Measurements from ENCODE around the gene TSPAN3. TPM values are rescaled to one million over a fixed set of nuclear protein-coding genes. Genes with fewer than 3 reads are reported as not detected.

Gene TSPAN3
- total and polyA plus RNA-seq, 10 of the 15 experiments (the other 5 are each of a cell fraction or from before 2014, with no cell fraction given), result 18.9 to 114 (median 57.2) TPM

DNA sequence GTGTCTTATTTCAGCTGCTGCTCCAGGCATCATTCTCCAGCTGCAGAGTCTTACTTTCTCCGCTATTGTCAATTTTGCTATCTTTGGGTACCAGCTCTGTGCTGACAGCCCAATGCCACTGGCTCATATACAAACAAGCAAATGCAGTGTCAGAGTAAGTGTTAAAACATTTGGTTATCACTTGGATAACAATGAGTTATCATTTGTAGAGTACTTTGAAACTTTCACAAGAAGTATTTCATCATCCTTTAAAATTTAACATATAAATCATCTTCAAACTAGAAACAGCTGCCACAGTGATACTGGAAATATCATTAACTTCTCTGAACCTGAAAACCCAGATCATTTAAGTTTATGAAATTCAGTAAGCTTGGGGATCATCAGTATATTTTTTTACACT is 13.8 kb downstream of the TSPAN3 start:
- ChIA-PET CTCF (interaction anchor here (1.1 kb wide), 1 partner anchor 32 kb away, joined by 3 read pairs; no protein-coding TSS in a partner anchor), SMC1A (ENCODE audit: uncharacterized antibody, unreplicated experiment) (interaction anchor here (1.0 to 1.3 kb wide), 3 partner anchors 11 to 50 kb away, joined by 3 to 4 read pairs (median 3); no protein-coding TSS in a partner anchor), POLR2A (interaction anchor here (1.1 kb wide), 1 partner anchor 12 kb away, joined by 4 read pairs; no protein-coding TSS in a partner anchor), RAD21 (ENCODE audit: unreplicated experiment) (no interaction called here)
- TF ChIP-seq JUNB (IDR thresholded peaks at IDR 0.05) (no peak), ASH2L (IDR thresholded peaks at IDR 0.05; ENCODE audit: borderline replicate concordance, low read depth) (no peak), TAF1 (IDR thresholded peaks at IDR 0.05; ENCODE audit: borderline replicate concordance, low read depth, low read length) (no peak), MAX (IDR thresholded peaks at IDR 0.05; ENCODE audit: low read depth, low read length) (no peak), IKZF1 (conservative IDR thresholded peaks at IDR 0.05) (no peak), SUZ12 (IDR thresholded peaks at IDR 0.05; ENCODE audit: unreplicated experiment) (no peak), FOXM1 (IDR thresholded peaks at IDR 0.05; ENCODE audit: low read depth, low read length) (no peak), ATF2 (IDR thresholded peaks at IDR 0.05; ENCODE audit: low read length) (no peak), SRF (IDR thresholded peaks at IDR 0.05; ENCODE audit: low read depth in 2 of 2, low read length in 2 of 2) (no peak), MEF2A (IDR thresholded peaks at IDR 0.05; ENCODE audit: insufficient read depth, low read depth, low read length) (no peak), STAT3 (IDR thresholded peaks at IDR 0.05; ENCODE audit: low read depth, low read length) (no peak), REST (IDR thresholded peaks at IDR 0.05; ENCODE audit: low read depth, low read length) (no peak), ZBTB4 (CRISPR knock-in tag; IDR thresholded peaks at IDR 0.05) (no peak)
- TF ChIP-seq, protein P1, sequence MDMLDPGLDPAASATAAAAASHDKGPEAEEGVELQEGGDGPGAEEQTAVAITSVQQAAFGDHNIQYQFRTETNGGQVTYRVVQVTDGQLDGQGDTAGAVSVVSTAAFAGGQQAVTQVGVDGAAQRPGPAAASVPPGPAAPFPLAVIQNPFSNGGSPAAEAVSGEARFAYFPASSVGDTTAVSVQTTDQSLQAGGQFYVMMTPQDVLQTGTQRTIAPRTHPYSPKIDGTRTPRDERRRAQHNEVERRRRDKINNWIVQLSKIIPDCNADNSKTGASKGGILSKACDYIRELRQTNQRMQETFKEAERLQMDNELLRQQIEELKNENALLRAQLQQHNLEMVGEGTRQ (IDR thresholded peaks at IDR 0.05; ENCODE audit: borderline replicate concordance, low read depth, low read length), result no peak
- intact Hi-C loops (cut with micrococcal nuclease; ENCODE audit: unreplicated experiment), result no loop called here
- Histone ChIP-seq H3K79me2 (ENCODE audit: control insufficient read depth, insufficient read depth, low read length) (peaks cover 16% of the 10 kb centered on the region), H3K9me3 (replicated peaks; ENCODE audit: control insufficient read depth, insufficient read depth, low read length) (no peaks in the 10 kb centered on the region), H3K36me3 (ENCODE audit: control insufficient read depth in 2 of 2, insufficient read depth in 2 of 2, low read length in 1 of 2) (peaks cover 0 to 3% of the 10 kb centered on the region in 2 experiments; a peak in 2 of 4 replicates), H2AFZ (ENCODE audit: control insufficient read depth, low read depth, low read length) (no peak overlapping the region), H3K27me3 (replicated peaks in 1 of 2; ENCODE audit: control insufficient read depth in 2 of 2, insufficient read depth in 2 of 2, low read length in 1 of 2) (no peaks in the 10 kb centered on the region), H3K4me3 (no peak overlapping the region), H3K27ac (ENCODE audit: control insufficient read depth, insufficient read depth) (no peak overlapping the region), H4K20me1 (ENCODE audit: control insufficient read depth, insufficient read depth) (no peaks in the 10 kb centered on the region), H3K4me2 (ENCODE audit: control insufficient read depth, insufficient read depth) (no peak overlapping the region), H3K9ac (ENCODE audit: control insufficient read depth, insufficient read depth, low read length) (no peak overlapping the region), H3K4me1 (ENCODE audit: control insufficient read depth, insufficient read depth, low read length) (peaks cover 10% of the 10 kb centered on the region)
- DNase-seq (ENCODE audit: low read depth, low spot score) (no peak), ATAC-seq (no peak), FAIRE-seq (no peak)
- in situ Hi-C loops (cut with MboI), result no loop called here
- no TSS peak for BruUV-seq (replicated peaks)
- WGBS (ENCODE audit: insufficient coverage, insufficient replicate concordance, low lambda C conversion rate, missing lambda C conversion rate), result 95% methylated on average over 1 of the region's 1 CpG
